Measurements from ENCODE around the gene GPR21. TPM values are rescaled to one million over a fixed set of nuclear protein-coding genes. Genes with fewer than 3 reads are reported as not detected.

GPR21 gene
- total and polyA plus RNA-seq, 3 experiments from 2014 or later = 0.35 to 0.61 TPM; not detected in 1

- H3K9me3 Mint-ChIP-seq = no peaks in the 10 kb centered on the region
- no peak for DNase-seq
- Histone ChIP-seq H3K4me1 (ENCODE audit: insufficient read depth, low read length) (no peaks in the 10 kb centered on the region), H3K36me3 (ENCODE audit: insufficient read depth, low read length) (no peaks in the 10 kb centered on the region), H3K4me3 (ENCODE audit: low read length) (no peak overlapping the region), H3K27ac (ENCODE audit: low read depth, low read length) (no peak overlapping the region), H3K27me3 (ENCODE audit: insufficient read depth, low read length, poor library complexity, severe bottlenecking) (no peaks in the 10 kb centered on the region), H3K9me3 (ENCODE audit: low read length) (no peaks in the 10 kb centered on the region)
- H3K4me1 Mint-ChIP-seq = no peaks in the 10 kb centered on the region
- ChIA-PET CTCF (interaction anchor here (0.9 kb wide), 1 partner anchor 9 kb away, joined by 4 read pairs; no protein-coding TSS in a partner anchor), POLR2A (no interaction called here)
- no peak overlapping the region for H3K4me3 Mint-ChIP-seq
- no peaks in the 10 kb centered on the region for H3K27me3 Mint-ChIP-seq
- peaks cover 3 to 38% (median 22%) of the 10 kb centered on the region in 3 donors for H3K36me3 Mint-ChIP-seq
- H3K27ac Mint-ChIP-seq = no peak overlapping the region
Observed at GRCh38 chr9:123035791-123036190, 2.3 kb downstream of the GPR21 start.

DNA sequence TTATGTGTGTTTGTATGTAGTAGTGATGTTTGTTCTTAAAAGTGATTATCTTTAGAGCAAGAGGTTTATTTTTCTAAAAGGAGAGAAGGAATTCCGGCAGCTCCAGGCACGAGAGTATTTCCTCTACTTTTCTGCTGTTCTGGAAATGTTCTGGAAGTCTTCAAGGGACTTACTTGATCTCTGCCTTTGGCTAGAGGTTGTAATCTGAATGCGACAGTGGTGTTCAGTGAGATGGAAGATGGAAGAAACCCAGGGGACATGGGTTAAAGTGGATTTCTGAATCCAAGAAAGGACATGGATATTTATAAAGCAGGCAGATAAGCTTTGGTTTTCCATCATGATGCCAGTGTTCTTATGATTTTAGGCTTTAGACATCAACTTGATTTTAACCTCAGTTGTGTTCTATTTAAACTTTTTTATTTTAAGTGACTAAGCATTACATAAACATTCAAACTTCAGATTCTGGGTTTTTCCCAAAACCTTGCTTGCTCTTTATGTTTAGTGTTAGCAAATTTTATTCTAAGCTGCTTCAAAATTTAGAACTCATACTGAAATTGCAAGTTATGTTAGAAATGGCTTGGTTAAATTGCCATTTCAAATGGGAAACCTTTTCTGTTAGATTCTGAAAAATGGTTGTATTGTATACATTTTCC is 3.6 kb downstream of the GPR21 start:
- Mint-ChIP-seq H3K4me3 (no peak overlapping the region), H3K27ac (peak overlapping the region in 1 of 8 donors; percentile 18), H3K9me3 (no peaks in the 10 kb centered on the region), H3K4me1 (no peaks in the 10 kb centered on the region), H3K27me3 (no peaks in the 10 kb centered on the region), H3K36me3 (peaks cover 9 to 43% (median 24%) of the 10 kb centered on the region in 3 donors)
- ChIA-PET POLR2A (no interaction called here), CTCF (interaction anchor here (0.9 kb wide), 1 partner anchor 10 kb away, joined by 4 read pairs; no protein-coding TSS in a partner anchor)
- DNase-seq = no peak
- H3K27ac ChIP-seq (ENCODE audit: low read depth, low read length) = no peak overlapping the region
- no peaks in the 10 kb centered on the region for H3K4me1 ChIP-seq (ENCODE audit: insufficient read depth, low read length)
- H3K36me3 ChIP-seq (ENCODE audit: insufficient read depth, low read length) = peaks cover under 1% of the 10 kb centered on the region
- no peaks in the 10 kb centered on the region for H3K9me3 ChIP-seq (ENCODE audit: low read length)
- no peak overlapping the region for H3K4me3 ChIP-seq (ENCODE audit: low read length)
- no peaks in the 10 kb centered on the region for H3K27me3 ChIP-seq (ENCODE audit: insufficient read depth, low read length, poor library complexity, severe bottlenecking)

DNA sequence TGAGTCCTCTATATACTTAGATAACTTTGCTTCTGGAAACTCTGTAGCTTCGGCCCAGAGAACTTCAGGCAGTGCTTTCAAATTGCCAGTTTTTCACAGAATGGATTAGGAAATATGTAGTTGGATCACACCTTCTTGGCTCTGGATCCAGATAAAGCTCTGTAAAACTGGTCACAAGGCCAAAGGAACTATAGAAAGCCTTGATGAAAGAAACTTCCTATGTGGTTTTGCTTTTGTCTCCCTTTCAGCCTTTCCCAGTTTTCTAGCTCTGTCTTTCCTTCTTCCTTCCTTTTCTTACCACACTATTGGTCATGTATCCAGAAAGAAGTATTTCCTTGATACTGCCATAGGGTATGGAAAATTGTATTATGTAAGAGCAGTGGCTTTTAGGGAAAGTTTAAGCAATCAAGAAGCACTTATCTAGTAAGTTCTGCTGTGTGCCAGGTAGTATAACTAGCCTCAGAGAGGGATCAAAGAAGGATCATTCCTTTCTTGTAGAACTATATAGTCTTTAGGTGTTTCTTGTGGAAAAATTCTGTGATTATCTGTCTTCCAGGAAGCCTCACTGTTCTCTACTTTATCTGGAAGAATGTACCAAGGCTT is 6.3 kb downstream of the GPR21 start:
- Mint-ChIP-seq H3K36me3 (peaks cover 24 to 50% (median 26%) of the 10 kb centered on the region in 3 donors), H3K9me3 (peaks cover 0 to 6% (median 0%) of the 10 kb centered on the region in 5 donors), H3K27me3 (no peaks in the 10 kb centered on the region), H3K27ac (no peak overlapping the region), H3K4me1 (no peaks in the 10 kb centered on the region), H3K4me3 (no peak overlapping the region)
- Histone ChIP-seq H3K9me3 (ENCODE audit: low read length) (no peaks in the 10 kb centered on the region), H3K27me3 (ENCODE audit: insufficient read depth, low read length, poor library complexity, severe bottlenecking) (no peaks in the 10 kb centered on the region), H3K4me1 (ENCODE audit: insufficient read depth, low read length) (no peaks in the 10 kb centered on the region), H3K36me3 (ENCODE audit: insufficient read depth, low read length) (peaks cover 3% of the 10 kb centered on the region), H3K4me3 (ENCODE audit: low read length) (no peak overlapping the region), H3K27ac (ENCODE audit: low read depth, low read length) (no peak overlapping the region)
- POLR2A ChIA-PET = no interaction called here
- DNase-seq = no peak
- CTCF ChIA-PET = no interaction called here

DNA sequence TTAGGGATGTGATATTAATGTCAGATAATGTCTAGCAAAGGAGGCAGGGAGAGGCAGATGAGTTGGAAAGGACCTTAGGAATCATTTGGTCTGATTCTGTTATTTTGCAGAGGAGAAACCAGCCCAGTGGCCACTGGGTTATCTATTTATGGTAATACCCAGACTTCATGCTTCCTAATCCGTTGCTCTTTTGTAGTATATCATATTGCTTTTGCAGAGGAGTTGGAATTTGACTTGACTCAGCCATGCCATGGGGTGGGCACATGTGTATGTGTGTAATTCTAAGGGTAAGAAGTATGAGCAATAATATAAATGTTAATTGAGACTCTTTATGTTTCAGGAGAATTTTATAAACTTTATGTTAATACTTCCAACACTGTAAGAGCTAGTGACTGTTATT is 7.3 kb downstream of the GPR21 start:
- Histone ChIP-seq H3K4me3 (ENCODE audit: low read length) (no peak overlapping the region), H3K36me3 (ENCODE audit: insufficient read depth, low read length) (peaks cover 3% of the 10 kb centered on the region), H3K4me1 (ENCODE audit: insufficient read depth, low read length) (no peaks in the 10 kb centered on the region), H3K27ac (ENCODE audit: low read depth, low read length) (no peak overlapping the region), H3K9me3 (ENCODE audit: low read length) (no peaks in the 10 kb centered on the region), H3K27me3 (ENCODE audit: insufficient read depth, low read length, poor library complexity, severe bottlenecking) (no peaks in the 10 kb centered on the region)
- Mint-ChIP-seq H3K4me1 (no peaks in the 10 kb centered on the region), H3K4me3 (no peak overlapping the region), H3K27me3 (no peaks in the 10 kb centered on the region), H3K27ac (no peak overlapping the region), H3K36me3 (peaks cover 20 to 39% (median 24%) of the 10 kb centered on the region in 3 donors), H3K9me3 (peaks cover 0 to 6% (median 0%) of the 10 kb centered on the region in 5 donors)
- POLR2A ChIA-PET = no interaction called here
- DNase-seq = no peak
- CTCF ChIA-PET = no interaction called here

- POLR2A ChIA-PET = no interaction called here
- no peak overlapping the region for H3K27ac ChIP-seq (ENCODE audit: low read depth, low read length)
Observed at GRCh38 chr9:123041489-123041888, 8.0 kb downstream of the GPR21 start.

DNA sequence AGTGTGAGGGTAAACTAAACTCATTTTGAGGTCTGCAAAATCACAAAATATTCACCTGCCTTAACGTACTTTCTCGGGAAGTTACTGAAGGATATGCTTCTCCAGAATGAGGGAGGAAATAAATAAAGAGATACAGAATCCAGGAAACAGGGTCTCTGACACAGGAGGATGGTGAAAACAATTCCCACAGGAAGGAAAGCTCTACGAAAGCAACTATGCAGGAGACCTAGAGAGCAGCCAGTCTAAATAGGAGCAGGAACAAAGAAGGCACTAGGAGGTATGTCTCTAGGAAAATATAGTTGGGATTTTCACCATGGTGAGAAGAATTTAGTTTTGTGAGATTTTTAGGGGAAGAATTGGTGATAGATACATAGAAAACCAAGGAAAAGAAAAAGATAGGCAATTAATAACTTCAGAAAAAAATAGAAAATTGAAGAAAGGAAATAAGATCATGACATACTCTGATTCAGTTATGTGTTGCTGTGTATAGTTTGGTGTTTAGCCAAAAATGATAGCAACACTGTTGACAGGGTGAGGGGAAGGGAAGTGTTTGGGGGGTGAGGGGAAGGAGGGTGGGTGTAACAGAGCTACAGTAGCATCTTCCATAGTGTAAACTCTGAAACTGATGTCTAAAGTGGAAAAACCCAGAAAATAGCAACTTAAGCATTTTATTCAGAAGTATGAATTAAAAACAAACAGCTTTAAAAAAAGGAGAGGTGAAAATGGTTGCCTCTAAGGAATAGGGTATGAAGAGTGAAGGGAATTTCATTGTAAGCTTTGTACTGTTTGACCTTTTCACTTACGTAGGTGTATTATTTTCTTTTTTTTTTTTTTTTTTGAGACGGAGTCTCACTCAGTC is 9.8 kb downstream of the GPR21 start:
- ChIA-PET CTCF (no interaction called here), POLR2A (no interaction called here)
- no peaks in the 10 kb centered on the region for H3K27me3 ChIP-seq (ENCODE audit: insufficient read depth, low read length, poor library complexity, severe bottlenecking)
- no peaks in the 10 kb centered on the region for H3K27me3 Mint-ChIP-seq
- peaks cover 0 to 6% (median 0%) of the 10 kb centered on the region in 5 donors for H3K9me3 Mint-ChIP-seq
- H3K4me1 Mint-ChIP-seq = no peaks in the 10 kb centered on the region
- peaks cover 3% of the 10 kb centered on the region for H3K36me3 ChIP-seq (ENCODE audit: insufficient read depth, low read length)
- no peak overlapping the region for H3K4me3 ChIP-seq (ENCODE audit: low read length)
- H3K27ac ChIP-seq (ENCODE audit: low read depth, low read length) = no peak overlapping the region
- H3K36me3 Mint-ChIP-seq = peaks cover 14 to 35% (median 20%) of the 10 kb centered on the region in 3 donors
- H3K4me1 ChIP-seq (ENCODE audit: insufficient read depth, low read length) = no peaks in the 10 kb centered on the region
- H3K9me3 ChIP-seq (ENCODE audit: low read length) = no peaks in the 10 kb centered on the region
- no peak overlapping the region for H3K4me3 Mint-ChIP-seq
- no peak for DNase-seq
- H3K27ac Mint-ChIP-seq = peak overlapping the region in 1 of 8 donors; percentile 20

More at GRCh38 chr9:123041489-123041888, 8.0 kb downstream of the GPR21 start:
- H3K36me3 Mint-ChIP-seq = peaks cover 20 to 37% (median 24%) of the 10 kb centered on the region in 3 donors
- H3K9me3 Mint-ChIP-seq = peaks cover 0 to 6% (median 0%) of the 10 kb centered on the region in 5 donors
- DNase-seq = no peak
- Histone ChIP-seq H3K9me3 (ENCODE audit: low read length) (no peaks in the 10 kb centered on the region), H3K4me3 (ENCODE audit: low read length) (no peak overlapping the region), H3K4me1 (ENCODE audit: insufficient read depth, low read length) (no peaks in the 10 kb centered on the region), H3K27me3 (ENCODE audit: insufficient read depth, low read length, poor library complexity, severe bottlenecking) (no peaks in the 10 kb centered on the region), H3K36me3 (ENCODE audit: insufficient read depth, low read length) (peaks cover 3% of the 10 kb centered on the region)
- H3K27ac Mint-ChIP-seq = no peak overlapping the region
- no peaks in the 10 kb centered on the region for H3K27me3 Mint-ChIP-seq
- no peaks in the 10 kb centered on the region for H3K4me1 Mint-ChIP-seq
- CTCF ChIA-PET = no interaction called here
- no peak overlapping the region for H3K4me3 Mint-ChIP-seq

DNA sequence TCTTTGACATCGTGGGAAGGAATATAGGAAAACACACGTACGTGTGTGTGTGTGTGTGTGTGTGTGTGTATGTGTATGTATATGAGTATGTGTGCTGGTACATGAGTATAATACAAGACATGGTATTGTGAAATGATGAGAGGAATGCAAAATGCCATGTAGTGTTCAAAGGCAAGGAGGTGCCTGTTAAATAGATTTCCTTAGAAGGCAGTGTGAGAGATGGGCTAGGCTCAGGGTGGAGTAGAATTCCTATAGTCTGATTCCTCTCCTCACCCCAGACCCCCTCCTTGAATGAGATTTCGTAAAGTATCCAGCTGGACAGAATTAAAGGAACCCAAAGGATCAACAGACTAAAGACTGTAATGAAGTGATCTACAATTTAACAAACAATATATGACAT is 11.1 kb downstream of the GPR21 start:
- POLR2A ChIA-PET = no interaction called here
- no peaks in the 10 kb centered on the region for H3K27me3 ChIP-seq (ENCODE audit: insufficient read depth, low read length, poor library complexity, severe bottlenecking)
- no peak overlapping the region for H3K27ac ChIP-seq (ENCODE audit: low read depth, low read length)
- H3K4me1 Mint-ChIP-seq = no peaks in the 10 kb centered on the region
- no peak overlapping the region for H3K4me3 ChIP-seq (ENCODE audit: low read length)
- peaks cover 3% of the 10 kb centered on the region for H3K36me3 ChIP-seq (ENCODE audit: insufficient read depth, low read length)
- peaks cover 0 to 6% (median 0%) of the 10 kb centered on the region in 5 donors for H3K9me3 Mint-ChIP-seq
- H3K4me3 Mint-ChIP-seq = no peak overlapping the region
- DNase-seq = no peak
- H3K27ac Mint-ChIP-seq = no peak overlapping the region
- no peaks in the 10 kb centered on the region for H3K9me3 ChIP-seq (ENCODE audit: low read length)
- no peaks in the 10 kb centered on the region for H3K27me3 Mint-ChIP-seq
- peaks cover 15 to 37% (median 20%) of the 10 kb centered on the region in 3 donors for H3K36me3 Mint-ChIP-seq
- no peaks in the 10 kb centered on the region for H3K4me1 ChIP-seq (ENCODE audit: insufficient read depth, low read length)
- CTCF ChIA-PET = no interaction called here

Measured in CD8-positive, alpha-beta memory T cell (primary cell).